ENCODE measurements around the gene DNAJB6.

DNAJB6 gene

DNA sequence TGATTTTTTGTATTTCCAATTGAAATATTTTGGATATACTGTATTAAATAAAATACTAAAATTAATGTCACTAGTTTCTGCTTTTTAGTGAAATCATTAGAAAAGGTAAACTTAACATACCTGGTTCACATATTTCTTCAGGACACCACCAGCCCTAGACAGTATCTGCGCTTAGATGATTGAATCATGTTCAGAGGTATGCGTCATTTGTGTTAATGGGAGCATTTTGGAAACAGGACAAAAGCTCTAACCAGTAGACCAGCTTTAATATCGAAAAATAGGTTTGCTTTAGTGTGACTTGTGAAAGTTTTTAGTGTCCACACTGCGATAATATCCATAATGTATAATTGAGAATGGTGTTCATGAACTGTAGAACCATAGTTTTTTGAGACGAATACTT is 47.1 kb downstream of the DNAJB6 start:
- TF ChIP-seq CTCF (conservative IDR thresholded peaks at IDR 0.05) (no peak), ZFX (IDR thresholded peaks at IDR 0.05) (no peak)
- no peak overlapping the region for H3K27ac ChIP-seq

DNA sequence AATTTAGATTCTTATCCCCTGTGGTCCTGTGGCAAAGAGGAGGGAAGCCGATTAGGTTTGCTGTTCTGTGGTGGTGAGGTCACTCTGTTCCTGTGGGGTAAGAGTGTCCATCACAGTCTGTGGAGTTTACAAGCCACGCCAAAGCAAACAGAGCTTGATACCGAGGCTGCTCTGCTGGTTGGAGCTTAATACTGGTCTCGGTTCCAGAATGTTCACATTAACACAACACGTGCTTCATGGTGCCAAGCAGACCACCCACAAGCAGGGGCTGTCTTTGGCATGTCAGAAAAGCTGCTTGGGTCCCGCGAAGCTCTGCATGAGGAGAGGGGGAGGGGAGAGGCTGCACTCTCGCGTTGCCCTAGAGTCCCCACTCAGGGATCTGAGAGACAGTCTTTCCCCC is 47.5 kb downstream of the DNAJB6 start:
- TF ChIP-seq CTCF (conservative IDR thresholded peaks at IDR 0.05), result no peak
- no peak for TF ChIP-seq ZFX (IDR thresholded peaks at IDR 0.05)
- peak overlapping the region; percentile 56 for H3K27ac ChIP-seq

GRCh38 chr7:157386979-157387800 is 50.4 kb downstream of the DNAJB6 start:
- TF ChIP-seq ZFX (IDR thresholded peaks at IDR 0.05) (no peak), CTCF (conservative IDR thresholded peaks at IDR 0.05) (peak; percentile 100)
- peak overlapping the region; percentile 4; the same call in 1 of the 2 replicates for H3K27ac ChIP-seq

- TF ChIP-seq CTCF (conservative IDR thresholded peaks at IDR 0.05), result no peak
- TF ChIP-seq ZFX (IDR thresholded peaks at IDR 0.05), result no peak
- no peak overlapping the region for H3K27ac ChIP-seq
Observed at GRCh38 chr7:157388301-157388700, 51.5 kb downstream of the DNAJB6 start.

DNA sequence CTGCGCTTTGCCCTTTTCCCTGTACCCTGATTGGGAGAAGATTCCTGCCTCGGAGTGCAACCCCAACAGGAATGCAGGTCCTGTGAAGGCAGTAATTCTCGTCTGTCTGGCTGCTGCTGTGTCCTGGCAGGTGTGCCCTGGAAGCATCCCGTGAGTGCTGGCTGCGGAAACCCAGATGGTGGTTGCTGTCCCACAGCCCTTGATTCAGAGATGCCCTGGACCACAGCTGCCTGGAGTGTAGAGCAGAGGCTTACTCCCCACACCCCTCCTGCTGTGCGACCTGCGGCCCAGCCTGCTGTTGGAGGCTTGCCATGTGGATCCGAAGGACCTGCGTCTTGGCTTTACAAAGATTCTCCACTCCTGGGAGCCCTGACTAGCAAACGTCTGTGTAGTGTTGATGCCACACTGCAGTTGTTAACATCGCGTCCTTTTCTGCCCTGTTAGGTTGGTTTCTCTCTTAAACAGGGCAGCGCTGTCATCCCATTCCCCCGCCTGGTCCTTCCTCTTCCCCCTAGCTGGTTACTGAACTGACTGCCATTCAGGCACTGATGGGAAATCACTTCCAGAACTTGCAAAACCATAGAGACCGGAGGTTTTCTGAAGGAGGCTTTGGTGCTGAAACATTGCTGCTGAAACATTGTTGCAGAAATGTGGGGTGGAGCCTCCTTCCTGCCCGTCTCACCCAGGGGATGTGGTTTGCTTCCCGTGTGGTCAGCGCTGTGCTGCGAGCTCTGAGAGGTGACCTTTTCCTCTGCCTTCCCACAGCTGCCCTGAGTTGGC is 53.3 kb downstream of the DNAJB6 start:
- TF ChIP-seq CTCF (conservative IDR thresholded peaks at IDR 0.05), result no peak
- no peak for TF ChIP-seq ZFX (IDR thresholded peaks at IDR 0.05)
- no peak overlapping the region for H3K27ac ChIP-seq

DNA sequence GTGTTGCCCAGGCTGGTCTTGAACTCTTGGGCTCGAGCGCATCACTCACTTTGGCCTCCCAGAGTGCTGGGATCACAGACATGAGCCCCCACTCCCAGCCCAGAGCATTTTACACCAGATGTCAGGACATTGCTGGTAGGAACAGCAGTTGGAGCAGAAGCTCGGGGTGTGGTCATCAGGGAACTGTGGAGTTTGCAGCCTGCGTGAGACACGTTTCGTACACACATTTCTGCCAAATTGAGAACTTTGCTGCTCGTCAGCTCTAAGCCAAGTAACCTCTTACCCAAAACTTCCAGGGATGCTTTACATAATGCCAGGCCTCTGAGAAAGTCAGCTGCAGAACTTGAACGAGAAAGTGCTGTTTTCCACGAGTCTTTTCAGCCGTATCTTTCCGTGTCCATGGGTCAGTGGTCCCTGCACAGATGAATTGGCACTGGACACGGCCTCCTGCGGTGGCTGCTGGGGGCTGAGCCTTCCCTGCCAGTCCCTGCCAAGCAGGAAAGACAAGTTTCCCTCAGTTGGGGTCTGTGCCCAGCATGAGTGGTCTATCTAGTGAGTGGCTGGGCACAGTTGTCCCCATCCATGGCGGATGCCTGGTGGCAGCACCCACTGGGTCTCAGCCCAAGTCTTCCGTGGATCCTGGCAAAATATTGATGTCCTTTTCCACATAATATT is 54.4 kb downstream of the DNAJB6 start:
- TF ChIP-seq ZFX (IDR thresholded peaks at IDR 0.05) (no peak), CTCF (conservative IDR thresholded peaks at IDR 0.05) (no peak)
- H3K27ac ChIP-seq, result no peak overlapping the region

All from C4-2B (cell line).